ENCODE measurements around the gene CASP1. TPM values are rescaled to one million over a fixed set of nuclear protein-coding genes. Genes with fewer than 3 reads are reported as not detected.

CASP1 gene
- total and polyA plus RNA-seq, 4 donors, result 6.9 to 15.2 (median 8.6) TPM

DNA sequence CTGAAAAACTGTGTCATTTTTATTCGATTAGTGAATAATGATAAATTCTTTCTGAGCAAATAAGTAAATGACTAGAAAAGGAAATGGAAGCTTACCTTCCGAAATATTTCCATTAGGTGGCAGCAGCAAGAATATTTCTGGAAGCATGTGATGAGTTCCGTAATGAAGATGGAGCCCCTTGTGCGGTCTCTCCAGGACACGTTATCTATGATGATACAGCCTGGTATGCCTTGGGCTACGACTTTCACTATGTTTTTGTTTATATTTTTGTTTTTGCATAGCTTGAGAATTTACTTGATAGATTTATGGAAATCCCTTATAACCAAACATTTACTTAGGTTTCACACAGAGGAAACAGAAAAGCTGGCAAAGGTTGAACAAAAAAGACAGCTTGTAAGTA lies 37.7 kb downstream of the CASP1 start:
- Histone ChIP-seq H3K27ac (ENCODE audit: low read depth in 1 of 2, low read length in 2 of 2) (no peak overlapping the region), H3K27me3 (ENCODE audit: control insufficient read depth in 4 of 4, insufficient read depth in 4 of 4, low read length in 3 of 4) (peaks cover 0 to 4% (median 0%) of the 10 kb centered on the region in 4 donors), H3K9ac (ENCODE audit: low read depth in 1 of 2, low read length in 2 of 2) (no peak overlapping the region), H3K36me3 (ENCODE audit: control insufficient read depth in 4 of 4, insufficient read depth in 3 of 4, low read depth in 1 of 4, low read length in 3 of 4) (no peaks in the 10 kb centered on the region), H3K4me3 (ENCODE audit: low read depth in 1 of 3, low read length in 3 of 3) (no peak overlapping the region), H3K4me1 (ENCODE audit: control insufficient read depth in 4 of 4, insufficient read depth in 4 of 4, low read length in 3 of 4) (peaks cover 0 to 1% (median 0%) of the 10 kb centered on the region in 4 donors), H3K9me3 (ENCODE audit: control insufficient read depth in 4 of 4, low read length in 3 of 4) (no peaks in the 10 kb centered on the region)
- DNase-seq (ENCODE audit: low spot score), result no peak
- WGBS, result 78% methylated on average over 6 of the region's 6 CpGs
- TF ChIP-seq ATF3 (IDR thresholded peaks at IDR 0.05), result no peak
- no peak for TF ChIP-seq HNF4G (IDR thresholded peaks at IDR 0.05)
- TF ChIP-seq, protein P1, sequence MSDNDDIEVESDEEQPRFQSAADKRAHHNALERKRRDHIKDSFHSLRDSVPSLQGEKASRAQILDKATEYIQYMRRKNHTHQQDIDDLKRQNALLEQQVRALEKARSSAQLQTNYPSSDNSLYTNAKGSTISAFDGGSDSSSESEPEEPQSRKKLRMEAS (IDR thresholded peaks at IDR 0.05), result no peak
- no peak for TF ChIP-seq EGR1 (IDR thresholded peaks at IDR 0.05; ENCODE audit: low read depth in 2 of 2)
- no peak for TF ChIP-seq TAF1 (conservative IDR thresholded peaks at IDR 0.05)
- TF ChIP-seq RAD21 (IDR thresholded peaks at IDR 0.05), result peak in 1 of 2 donors; percentile 33

- Histone ChIP-seq H3K4me3 (ENCODE audit: low read depth in 1 of 3, low read length in 3 of 3) (no peak overlapping the region), H3K9ac (ENCODE audit: low read depth in 1 of 2, low read length in 2 of 2) (no peak overlapping the region), H3K4me1 (ENCODE audit: control insufficient read depth in 4 of 4, insufficient read depth in 4 of 4, low read length in 3 of 4) (peaks cover 0 to 1% (median 0%) of the 10 kb centered on the region in 4 donors), H3K27ac (ENCODE audit: low read depth in 1 of 2, low read length in 2 of 2) (no peak overlapping the region), H3K36me3 (ENCODE audit: control insufficient read depth in 4 of 4, insufficient read depth in 3 of 4, low read depth in 1 of 4, low read length in 3 of 4) (no peaks in the 10 kb centered on the region), H3K9me3 (ENCODE audit: control insufficient read depth in 4 of 4, low read length in 3 of 4) (no peaks in the 10 kb centered on the region), H3K27me3 (ENCODE audit: control insufficient read depth in 4 of 4, insufficient read depth in 4 of 4, low read length in 3 of 4) (peaks cover 0 to 4% (median 0%) of the 10 kb centered on the region in 4 donors)
- TF ChIP-seq NR2F2 (IDR thresholded peaks at IDR 0.05) (no peak), RXRA (IDR thresholded peaks at IDR 0.05) (no peak), GABPA (IDR thresholded peaks at IDR 0.05 in 1 of 2, conservative IDR thresholded peaks at IDR 0.05 in 1 of 2) (no peak), REST (IDR thresholded peaks at IDR 0.05) (no peak), HNF4G (IDR thresholded peaks at IDR 0.05) (no peak), YY1 (IDR thresholded peaks at IDR 0.05) (no peak), HNF4A (conservative IDR thresholded peaks at IDR 0.05) (no peak), CTCF (IDR thresholded peaks at IDR 0.05; ENCODE audit: low read depth, low read length, missing input control) (no peak)
- TF ChIP-seq, protein P1 (IDR thresholded peaks at IDR 0.05), result no peak
- DNase-seq (ENCODE audit: low spot score), result no peak
- WGBS, result 52% methylated on average over 2 of the region's 2 CpGs
Measured at GRCh38 chr11:104995001-104995408, 39.9 kb downstream of the CASP1 start.
